IMR-90 (cell line): ENCODE data around the gene STX8. TPM values are rescaled to one million over a fixed set of nuclear protein-coding genes. Genes with fewer than 3 reads are reported as not detected.

ENCODE experiments used
- ATAC-seq: fragments of 200-7000 bp; cut with Tn5 transposase; 2 replicates; pipeline ENCODE4 v1.9.1; 2020; ENCODE audit warnings: low read depth, mild to moderate bottlenecking, moderate library complexity
- BruUV-seq: library from RNA; stranded (reverse); fragments of 400-500 nt; replicated peaks from 2 replicates; lab custom pipeline; 2021; lab: Mats Ljungman, UMichigan
- CTCF ChIA-PET: fragments of 300-600 bp; formaldehyde crosslinking; extraction: SDS; loops from one replicate; lab custom pipeline; 2021; ENCODE audit warnings: antibody characterized with exemption; lab: Yijun Ruan, JAX
- POLR2A ChIA-PET: fragments of 300-600 bp; sonication (Branson Sonifier 250); formaldehyde crosslinking; loops from one replicate; lab custom pipeline; 2022; ENCODE audit warnings: antibody characterized with exemption; ENCODE audit not compliant: unreplicated experiment; lab: Charles Lee
- DNase-seq: peaks from one replicate; pipeline ENCODE4 v3.0.0; 2013
- H2AFZ ChIP-seq: replicated peaks from 2 replicates; pipeline ENCODE3; 2013; ENCODE audit warnings: low read length, mild to moderate bottlenecking; ENCODE audit not compliant: poor library complexity
- H2AK5ac ChIP-seq: 2 replicates; pipeline ENCODE4 v1.6.1; 2013; ENCODE audit warnings: low read depth, low read length, inconsistent platforms
- H2AK9ac ChIP-seq: replicated peaks from 2 replicates; pipeline ENCODE3; 2013; ENCODE audit warnings: mild to moderate bottlenecking, low read depth, low read length, moderate library complexity; ENCODE audit not compliant: poor library complexity
- H2BK120ac ChIP-seq: 2 replicates; pipeline ENCODE4 v1.6.1; 2013; ENCODE audit warnings: low read depth, low read length, inconsistent platforms
- H2BK15ac ChIP-seq: 3 replicates; pipeline ENCODE4 v1.6.1; 2013; ENCODE audit warnings: low read depth, low read length, inconsistent platforms
- H2BK20ac ChIP-seq: 2 replicates; pipeline ENCODE4 v1.6.1; 2013; ENCODE audit warnings: low read depth, mild to moderate bottlenecking, inconsistent platforms, low read length, moderate library complexity
- H2BK5ac ChIP-seq: 2 replicates; pipeline ENCODE4 v1.6.1; 2013; ENCODE audit warnings: mild to moderate bottlenecking, low read depth, low read length, inconsistent platforms; ENCODE audit not compliant: poor library complexity, severe bottlenecking
- H3K14ac ChIP-seq: replicated peaks from 2 replicates; pipeline ENCODE4 v1.6.1; 2013; ENCODE audit warnings: low read depth, low read length, inconsistent platforms
- H3K18ac ChIP-seq: 2 replicates; pipeline ENCODE4 v1.6.1; 2013; ENCODE audit warnings: low read depth, low read length, control low read depth
- H3K23ac ChIP-seq: 2 replicates; pipeline ENCODE4 v1.6.1; 2013; ENCODE audit warnings: low read depth, low read length, inconsistent platforms
- H3K27ac ChIP-seq: 2 replicates; pipeline ENCODE4 v1.5.1; 2013; ENCODE audit warnings: mild to moderate bottlenecking, control low read depth, low read length; ENCODE audit not compliant: insufficient read depth
- H3K27me3 ChIP-seq: 2 replicates; pipeline ENCODE4 v1.6.1; 2013; ENCODE audit warnings: low read length; ENCODE audit not compliant: control insufficient read depth, insufficient read depth
- H3K36me3 ChIP-seq: 2 replicates; pipeline ENCODE4 v1.6.1; 2013; ENCODE audit warnings: low read length, mixed read lengths; ENCODE audit not compliant: control insufficient read depth, insufficient read depth
- H3K4ac ChIP-seq: 2 replicates; pipeline ENCODE4 v1.6.1; 2013; ENCODE audit warnings: low read depth, low read length, inconsistent platforms
- H3K4me1 ChIP-seq: 2 replicates; pipeline ENCODE4 v1.6.1; 2013; ENCODE audit warnings: low read length, mixed read lengths; ENCODE audit not compliant: control insufficient read depth, insufficient read depth
- H3K4me2 ChIP-seq: 2 replicates; pipeline ENCODE4 v1.6.1; 2013; ENCODE audit warnings: low read depth, mild to moderate bottlenecking, control low read depth, low read length, moderate library complexity
- H3K4me3 ChIP-seq: 2 replicates; pipeline ENCODE4 v1.5.1; 2013; ENCODE audit warnings: low read depth, mild to moderate bottlenecking, control low read depth, low read length, moderate library complexity; ENCODE audit not compliant: insufficient read depth
- H3K56ac ChIP-seq: 2 replicates; pipeline ENCODE4 v1.6.1; 2013; ENCODE audit warnings: low read length, inconsistent platforms; ENCODE audit not compliant: insufficient read depth; ENCODE audit errors: extremely low read depth
- H3K79me1 ChIP-seq, 2 experiments: 2 replicates each; pipeline ENCODE4 v1.6.1; 2013; ENCODE audit warnings: low read length in 2 of 2, inconsistent platforms in 1 of 2, low read depth in 1 of 2
- H3K9ac ChIP-seq: 2 replicates; pipeline ENCODE4 v1.6.1; 2013; ENCODE audit warnings: low read depth, low read length, control low read depth
- H3K9me1 ChIP-seq: 2 replicates; pipeline ENCODE4 v1.6.1; 2013; ENCODE audit warnings: low read length, inconsistent platforms; ENCODE audit not compliant: insufficient read depth
- H3K9me3 ChIP-seq: 2 replicates; pipeline ENCODE4 v1.6.1; 2013; ENCODE audit warnings: low read length; ENCODE audit not compliant: control insufficient read depth, insufficient read depth
- H4K20me1 ChIP-seq: 2 replicates; pipeline ENCODE4 v1.6.1; 2013; ENCODE audit warnings: low read length, inconsistent platforms; ENCODE audit not compliant: insufficient read depth
- H4K5ac ChIP-seq: 2 replicates; pipeline ENCODE4 v1.6.1; 2013; ENCODE audit warnings: mild to moderate bottlenecking, low read depth, low read length, control low read depth
- H4K8ac ChIP-seq, 2 experiments: 2 replicates each; pipeline ENCODE4 v1.6.1; 2013; ENCODE audit warnings: low read depth in 2 of 2, low read length in 2 of 2, control low read depth in 1 of 2, inconsistent platforms in 1 of 2
- H4K91ac ChIP-seq: 2 replicates; pipeline ENCODE4 v1.6.1; 2013; ENCODE audit warnings: low read depth, low read length, inconsistent platforms; ENCODE audit not compliant: insufficient read depth
- BHLHE40 ChIP-seq: fragments of 150-350 bp; IDR thresholded peaks from 2 replicates; pipeline ENCODE4 v1.6.1; 2016; ENCODE audit warnings: mild to moderate bottlenecking, low read depth, low read length
- CEBPB ChIP-seq: IDR thresholded peaks from 2 replicates; pipeline ENCODE4 v1.6.1; 2012; ENCODE audit warnings: low read depth, low read length, improper control_type of control experiment
- FOS ChIP-seq: fragments of 150-350 bp; IDR thresholded peaks from 2 replicates; pipeline ENCODE4 v1.6.1; 2016; ENCODE audit warnings: low read depth, low read length
- MAFK ChIP-seq: IDR thresholded peaks from 2 replicates; pipeline ENCODE4 v1.6.1; 2012; ENCODE audit warnings: low read depth, low read length, improper control_type of control experiment
- MXI1 ChIP-seq: IDR thresholded peaks from 2 replicates; pipeline ENCODE4 v1.6.1; 2012; ENCODE audit warnings: low read depth, mild to moderate bottlenecking, low read length, moderate library complexity, borderline replicate concordance
- NFE2L2 ChIP-seq: fragments of 150-350 bp; IDR thresholded peaks from 2 replicates; pipeline ENCODE4 v1.6.1; 2016; ENCODE audit warnings: low read depth, mild to moderate bottlenecking, low read length
- POLR2A ChIP-seq: IDR thresholded peaks from 2 replicates; pipeline ENCODE4 v1.6.1; 2012; ENCODE audit warnings: mild to moderate bottlenecking, low read depth, low read length
- RFX5 ChIP-seq: IDR thresholded peaks from 2 replicates; pipeline ENCODE4 v1.8.0; 2012; ENCODE audit warnings: low read depth, mild to moderate bottlenecking, low read length, moderate library complexity
- SMC3 ChIP-seq: fragments of 150-350 bp; IDR thresholded peaks from 2 replicates; pipeline ENCODE4 v1.6.1; 2016; ENCODE audit warnings: low read depth, mild to moderate bottlenecking, antibody characterized with exemption, low read length, moderate library complexity
- USF2 ChIP-seq: fragments of 150-350 bp; IDR thresholded peaks from 2 replicates; pipeline ENCODE4 v1.6.1; 2017; ENCODE audit warnings: mild to moderate bottlenecking, antibody characterized with exemption, low read length, low read depth
- WGBS, 2 experiments: methylation state at CpG; one replicate each; pipeline versions ENCODE4 v1.1.5 to v1.1.7; 2013; ENCODE audit warnings: missing lambda C conversion rate in 2 of 2; ENCODE audit not compliant: insufficient read length in 1 of 2; ENCODE audit errors: extremely low coverage in 2 of 2; 5-methylcytosine and 5-hydroxymethylcytosine counted together
- dilution Hi-C: fragments of 300-500 bp; cut with HindIII; formaldehyde crosslinking; loops from one replicate; pipeline ENCODE4 v1.14.3; 2018; ENCODE audit warnings: low sequenced_read_pairs; ENCODE audit not compliant: unreplicated experiment
- in situ Hi-C: fragments of 300-500 bp; cut with MboI; formaldehyde crosslinking; loops from 3 replicates; pipeline ENCODE4 v1.14.3; 2019; ENCODE audit warnings: low sequenced_read_pairs, inconsistent platforms, mixed read lengths
- intact Hi-C: fragments of 100-400 bp; cut with micrococcal nuclease; formaldehyde crosslinking; loops from 2 replicates; pipeline ENCODE4 v1.10.0; 2022
- polyA plus RNA-seq, 3 experiments: library from polyadenylated mRNA; depleted of rRNA; stranded (reverse); fragments of >200 nt; gene quantifications; 2 replicates each; pipeline ENCODE4 v1.2.3, GENCODE V29; 2012; ENCODE audit warnings: low replicate concordance in 1 of 3
- total RNA-seq: library from RNA; depleted of rRNA; stranded (reverse); fragments of >200 nt; gene quantifications from 2 replicates; pipeline ENCODE4 v1.2.3, GENCODE V29; 2012
- TF ChIP-seq, protein P1 (sequence below): conservative IDR thresholded peaks from 2 replicates; pipeline ENCODE4 v1.5.1; 2012; ENCODE audit warnings: mild to moderate bottlenecking, low read depth, low read length, improper control_type of control experiment

Gene STX8
- total and polyA plus RNA-seq, 2 of the 4 experiments (the other 2 are of a cell fraction): 26.5 to 47.0 TPM

GRCh38 chr17:9443811-9444210, 131.8 kb downstream of the STX8 start:
- H3K27me3 ChIP-seq: no peaks in the 10 kb centered on the region
- no peak for ATAC-seq
- 91 to 100% methylated on average over 1 to 5 of the region's 5 CpGs for WGBS, 2 experiments
- no peak for DNase-seq
- no peak overlapping the region for H2AK9ac ChIP-seq
- H2BK20ac ChIP-seq: no peak overlapping the region
- H3K9me1 ChIP-seq: no peaks in the 10 kb centered on the region
- no peak overlapping the region for H3K23ac ChIP-seq
- no peak overlapping the region for H3K4ac ChIP-seq
- no peak overlapping the region for H2BK120ac ChIP-seq
- dilution Hi-C loops (no loop called here), in situ Hi-C loops (no loop called here), intact Hi-C loops (no loop called here)
- H3K18ac ChIP-seq: no peak overlapping the region
- no TSS peak for BruUV-seq
- CTCF ChIA-PET: no interaction called here
- H3K27ac ChIP-seq: no peak overlapping the region
- TF ChIP-seq POLR2A (no peak), MAFK (no peak), USF2 (no peak), RFX5 (no peak), SMC3 (no peak), CEBPB (no peak), BHLHE40 (no peak), NFE2L2 (no peak), MXI1 (no peak), FOS (no peak)
- TF ChIP-seq, protein P1, sequence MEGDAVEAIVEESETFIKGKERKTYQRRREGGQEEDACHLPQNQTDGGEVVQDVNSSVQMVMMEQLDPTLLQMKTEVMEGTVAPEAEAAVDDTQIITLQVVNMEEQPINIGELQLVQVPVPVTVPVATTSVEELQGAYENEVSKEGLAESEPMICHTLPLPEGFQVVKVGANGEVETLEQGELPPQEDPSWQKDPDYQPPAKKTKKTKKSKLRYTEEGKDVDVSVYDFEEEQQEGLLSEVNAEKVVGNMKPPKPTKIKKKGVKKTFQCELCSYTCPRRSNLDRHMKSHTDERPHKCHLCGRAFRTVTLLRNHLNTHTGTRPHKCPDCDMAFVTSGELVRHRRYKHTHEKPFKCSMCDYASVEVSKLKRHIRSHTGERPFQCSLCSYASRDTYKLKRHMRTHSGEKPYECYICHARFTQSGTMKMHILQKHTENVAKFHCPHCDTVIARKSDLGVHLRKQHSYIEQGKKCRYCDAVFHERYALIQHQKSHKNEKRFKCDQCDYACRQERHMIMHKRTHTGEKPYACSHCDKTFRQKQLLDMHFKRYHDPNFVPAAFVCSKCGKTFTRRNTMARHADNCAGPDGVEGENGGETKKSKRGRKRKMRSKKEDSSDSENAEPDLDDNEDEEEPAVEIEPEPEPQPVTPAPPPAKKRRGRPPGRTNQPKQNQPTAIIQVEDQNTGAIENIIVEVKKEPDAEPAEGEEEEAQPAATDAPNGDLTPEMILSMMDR: no peak
- no peak overlapping the region for H2BK15ac ChIP-seq
- H3K4me1 ChIP-seq: peaks cover 3% of the 10 kb centered on the region; the same call in 1 of the 2 replicates
- H4K8ac ChIP-seq: no peak overlapping the region
- no peak overlapping the region for H4K5ac ChIP-seq
- no peak overlapping the region for H4K91ac ChIP-seq
- no peak overlapping the region for H2AFZ ChIP-seq
- no peak overlapping the region for H2BK5ac ChIP-seq
- no peak overlapping the region for H3K4me3 ChIP-seq
- H3K4me2 ChIP-seq: no peak overlapping the region
- no peaks in the 10 kb centered on the region for H3K9me3 ChIP-seq
- no peaks in the 10 kb centered on the region for H3K79me1 ChIP-seq
- no peak overlapping the region for H3K9ac ChIP-seq
- H4K20me1 ChIP-seq: no peaks in the 10 kb centered on the region
- H2AK5ac ChIP-seq: no peak overlapping the region
- POLR2A ChIA-PET: no interaction called here
- no peak overlapping the region for H3K14ac ChIP-seq
- H3K56ac ChIP-seq: no peak overlapping the region
- H3K36me3 ChIP-seq: no peaks in the 10 kb centered on the region
